Ishikawa (cell line): ENCODE measurements around the gene PRSS35.

Experiments used
- CEBPB ChIP-seq: IDR thresholded peaks from 2 replicates; pipeline ENCODE4 v1.6.1; 2012
- CREB1 ChIP-seq: IDR thresholded peaks from 2 replicates; pipeline ENCODE4 v1.6.1; 2012; ENCODE audit warnings: low read depth
- EGR1 ChIP-seq: IDR thresholded peaks from 2 replicates; pipeline ENCODE4 v1.6.1; 2012
- EP300 ChIP-seq: IDR thresholded peaks from 2 replicates; pipeline ENCODE4 v1.6.1; 2012; ENCODE audit warnings: borderline replicate concordance
- FOXM1 ChIP-seq: IDR thresholded peaks from 2 replicates; pipeline ENCODE4 v1.6.1; 2012; ENCODE audit warnings: low read depth, borderline replicate concordance
- MAX ChIP-seq: IDR thresholded peaks from 2 replicates; pipeline ENCODE4 v1.6.1; 2012
- NFIC ChIP-seq: IDR thresholded peaks from 2 replicates; pipeline ENCODE4 v1.6.1; 2012
- RAD21 ChIP-seq: IDR thresholded peaks from 2 replicates; pipeline ENCODE4 v1.6.1; 2012; ENCODE audit warnings: low read depth
- REST ChIP-seq: IDR thresholded peaks from 2 replicates; pipeline ENCODE4 v1.6.1; 2012; ENCODE audit warnings: low read depth, mild to moderate bottlenecking
- TAF1 ChIP-seq: IDR thresholded peaks from 2 replicates; pipeline ENCODE4 v1.6.1; 2012; ENCODE audit warnings: low read depth, mild to moderate bottlenecking
- TEAD4 ChIP-seq: IDR thresholded peaks from 2 replicates; pipeline ENCODE4 v1.6.1; 2012
- YY1 ChIP-seq: IDR thresholded peaks from 2 replicates; pipeline ENCODE4 v1.6.1; 2012; ENCODE audit warnings: low read depth

- TF ChIP-seq MAX (no peak), YY1 (no peak), REST (no peak), EP300 (no peak), TAF1 (no peak), FOXM1 (no peak), NFIC (no peak), RAD21 (no peak), TEAD4 (no peak), CREB1 (no peak), CEBPB (no peak), EGR1 (no peak)
Measured at GRCh38 chr6:83514466-83514865, 2.1 kb downstream of the PRSS35 start.
